NK-92 (cell line): ENCODE measurements around the gene MRTFA.

ENCODE experiments used
- DNase-seq: peaks from one replicate; lab custom pipeline; 2025; ENCODE audit not compliant: unreplicated experiment; lab: John Stamatoyannopoulos, UW

The MRTFA gene

DNA sequence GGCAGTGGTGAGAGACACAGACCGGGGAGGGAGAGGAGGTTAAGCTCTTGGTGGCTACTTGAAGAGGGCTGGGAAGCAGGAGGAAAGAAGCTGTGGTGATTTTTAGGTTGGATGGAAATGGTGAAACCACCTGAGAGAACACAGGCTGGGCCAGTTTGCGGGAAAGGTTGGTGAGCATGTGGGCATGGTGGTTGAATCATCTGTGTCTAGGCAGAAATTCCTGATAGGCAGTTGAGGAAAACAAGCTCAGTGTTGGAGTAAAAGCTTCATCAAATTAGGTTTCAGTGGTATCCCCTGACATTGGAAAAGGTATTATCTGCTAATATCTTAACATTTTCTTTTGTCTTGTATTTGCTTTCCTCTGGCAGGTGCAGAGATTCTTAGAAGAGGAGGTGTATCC is 270.5 kb downstream of the MRTFA start:
- DNase-seq: no peak

DNA sequence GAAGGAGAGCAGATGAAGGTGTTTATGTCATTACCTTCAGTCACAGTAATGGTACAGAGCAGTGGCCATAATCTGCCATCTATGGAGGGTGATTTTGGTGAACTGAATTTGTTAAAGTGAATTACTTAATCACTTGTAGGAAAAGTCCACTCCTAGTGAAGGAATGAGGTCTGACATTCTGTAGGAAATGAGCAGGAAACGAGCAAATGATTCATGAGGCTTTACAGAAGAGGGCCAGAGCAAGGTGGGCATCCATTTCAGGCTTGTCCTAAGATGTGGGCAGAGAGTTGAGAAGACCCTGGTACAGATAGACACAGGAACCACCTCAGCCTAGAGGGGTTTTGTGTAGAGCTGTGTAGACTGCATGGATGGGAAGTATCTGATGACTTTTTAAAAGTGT is 272.1 kb downstream of the MRTFA start:
- no peak for DNase-seq

DNA sequence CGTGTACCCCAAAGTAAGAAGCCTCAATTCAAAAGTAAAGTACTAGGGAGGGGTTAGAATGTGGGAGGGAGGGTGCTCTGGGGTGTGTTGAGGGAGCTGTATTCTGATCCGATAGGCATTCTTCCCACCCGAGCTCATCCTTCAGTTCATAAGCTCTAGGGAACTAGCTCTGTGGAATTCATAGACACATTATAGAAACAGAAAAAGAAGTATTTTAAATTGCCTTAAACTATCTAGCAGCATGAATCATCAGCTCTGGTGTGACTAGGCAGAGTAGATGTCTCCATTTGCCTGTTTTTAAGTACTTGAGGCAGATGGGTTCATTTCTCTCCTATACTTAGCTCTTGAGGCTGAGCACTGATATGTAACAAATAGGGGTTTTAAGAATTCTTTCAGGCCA is 273.5 kb downstream of the MRTFA start:
- DNase-seq: no peak

DNA sequence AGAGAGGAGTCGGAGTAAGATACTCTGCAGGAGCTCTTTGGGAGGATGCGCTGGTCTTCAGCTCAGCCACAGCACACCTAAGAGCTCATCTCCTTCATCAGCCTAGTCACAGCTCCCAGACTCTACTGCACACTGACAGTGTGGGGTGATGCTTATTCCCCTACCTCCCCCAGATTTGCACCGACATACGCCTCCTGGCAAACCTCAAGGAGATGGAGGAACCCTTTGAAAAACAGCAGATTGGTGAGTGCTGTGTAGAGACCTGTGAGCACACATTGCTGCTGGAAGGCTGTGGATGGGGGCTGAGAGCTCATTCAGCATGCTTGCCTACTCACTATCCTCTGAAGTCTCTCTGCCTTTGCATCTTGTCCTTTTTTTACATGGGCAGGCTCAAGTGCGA is 275.4 kb downstream of the MRTFA start:
- DNase-seq: no peak
